OCI-LY1 (cell line): ENCODE measurements around the gene ZBTB16.

Source experiments
- H2AFZ ChIP-seq: fragments of 200-600 bp; sonication (generic), shearing (Covaris generic); 2 replicates; pipeline ENCODE4 v1.6.0; 2014; ENCODE audit warnings: antibody characterized with exemption, mild to moderate bottlenecking, low read length
- H3F3A ChIP-seq: fragments of 200-600 bp; sonication (generic), shearing (Covaris generic); 2 replicates; pipeline ENCODE4 v1.6.0; 2014; ENCODE audit warnings: mild to moderate bottlenecking, antibody characterized with exemption, low read length, moderate library complexity; ENCODE audit not compliant: insufficient read depth
- H3K27ac ChIP-seq: fragments of 200-600 bp; sonication (generic); 2 replicates; pipeline ENCODE4 v1.5.1; 2014; ENCODE audit warnings: low read length, mixed run types, mild to moderate bottlenecking, low read depth; ENCODE audit not compliant: poor library complexity, severe bottlenecking
- H3K27me3 ChIP-seq: fragments of 200-600 bp; sonication (generic); 2 replicates; pipeline ENCODE4 v1.6.0; 2014; ENCODE audit warnings: antibody characterized with exemption, mild to moderate bottlenecking, low read length, moderate library complexity; ENCODE audit not compliant: insufficient read depth
- H3K36me3 ChIP-seq: fragments of 200-600 bp; sonication (generic); 2 replicates; pipeline ENCODE4 v1.6.1; 2014; ENCODE audit warnings: mild to moderate bottlenecking, antibody characterized with exemption, low read length, moderate library complexity, mixed read lengths; ENCODE audit not compliant: insufficient read depth
- H3K4me1 ChIP-seq: fragments of 200-600 bp; sonication (generic); 2 replicates; pipeline ENCODE4 v1.5.1; 2014; ENCODE audit warnings: mild to moderate bottlenecking, low read length, moderate library complexity; ENCODE audit not compliant: insufficient read depth, severe bottlenecking
- H3K4me2 ChIP-seq: fragments of 200-600 bp; sonication (generic), shearing (Covaris generic); 2 replicates; pipeline ENCODE4 v1.6.1; 2014; ENCODE audit warnings: low read length
- H3K4me3 ChIP-seq: fragments of 200-600 bp; sonication (generic); 2 replicates; pipeline ENCODE4 v1.5.1; 2014; ENCODE audit warnings: low read length, low read depth, mild to moderate bottlenecking, mixed read lengths; ENCODE audit not compliant: poor library complexity, severe bottlenecking
- H3K79me2 ChIP-seq: fragments of 200-600 bp; shearing (Covaris generic); 2 replicates; pipeline ENCODE4 v1.6.1; 2016; ENCODE audit warnings: mixed run types, low read length, mixed read lengths; ENCODE audit not compliant: insufficient read depth
- H3K9ac ChIP-seq: fragments of 200-600 bp; sonication (generic), shearing (Covaris generic); 2 replicates; pipeline ENCODE4 v1.6.1; 2014; ENCODE audit warnings: mild to moderate bottlenecking, low read length, mixed read lengths
- H3K9me2 ChIP-seq: fragments of 200-600 bp; sonication (generic), shearing (Covaris generic); 2 replicates; pipeline ENCODE4 v1.6.1; 2014; ENCODE audit warnings: low read depth, mild to moderate bottlenecking, low read length, mixed read lengths
- H3K9me3 ChIP-seq: fragments of 200-600 bp; shearing (Covaris generic); 2 replicates; pipeline ENCODE4 v1.6.1; 2014; ENCODE audit warnings: low read length, mixed read lengths
- H4K20me1 ChIP-seq: fragments of 200-600 bp; sonication (generic), shearing (Covaris generic); 2 replicates; pipeline ENCODE4 v1.6.0; 2016; ENCODE audit warnings: mild to moderate bottlenecking, low read length; ENCODE audit not compliant: insufficient read depth
- CTCF ChIP-seq: fragments of 200-600 bp; sonication (generic), shearing (Covaris generic); IDR thresholded peaks from 2 replicates; pipeline ENCODE4 v1.5.1; 2017; ENCODE audit warnings: mild to moderate bottlenecking, antibody characterized with exemption, low read length, moderate library complexity, mixed read lengths
- EZH2 ChIP-seq: fragments of 200-600 bp; sonication (generic), shearing (Covaris generic); IDR thresholded peaks from 2 replicates; pipeline ENCODE4 v1.8.0; 2017; ENCODE audit warnings: borderline replicate concordance, mixed run types, mild to moderate bottlenecking, antibody characterized with exemption, low read length, moderate library complexity, mixed read lengths

Gene ZBTB16

GRCh38 chr11:114084414-114084813, 24.9 kb downstream of the ZBTB16 start:
- Histone ChIP-seq H3K79me2 (no peaks in the 10 kb centered on the region), H3F3A (no peaks in the 10 kb centered on the region), H3K27me3 (no peaks in the 10 kb centered on the region), H3K9me2 (no peaks in the 10 kb centered on the region), H2AFZ (no peak overlapping the region), H3K27ac (no peak overlapping the region), H3K36me3 (no peaks in the 10 kb centered on the region), H3K4me1 (no peaks in the 10 kb centered on the region), H3K9ac (no peak overlapping the region), H3K4me2 (no peak overlapping the region), H3K4me3 (no peak overlapping the region), H4K20me1 (no peaks in the 10 kb centered on the region), H3K9me3 (no peaks in the 10 kb centered on the region)
- TF ChIP-seq CTCF: no peak
- no peak for TF ChIP-seq EZH2

- no peaks in the 10 kb centered on the region for H3F3A ChIP-seq
- no peaks in the 10 kb centered on the region for H3K79me2 ChIP-seq
- no peaks in the 10 kb centered on the region for H3K27me3 ChIP-seq
- H3K36me3 ChIP-seq: no peaks in the 10 kb centered on the region
- H2AFZ ChIP-seq: no peak overlapping the region
- no peaks in the 10 kb centered on the region for H4K20me1 ChIP-seq
- no peak overlapping the region for H3K4me3 ChIP-seq
- no peaks in the 10 kb centered on the region for H3K9me3 ChIP-seq
- no peaks in the 10 kb centered on the region for H3K9me2 ChIP-seq
- H3K4me1 ChIP-seq: no peaks in the 10 kb centered on the region
- no peak overlapping the region for H3K27ac ChIP-seq
- no peak for TF ChIP-seq CTCF
- no peak for TF ChIP-seq EZH2
- no peak overlapping the region for H3K9ac ChIP-seq
- no peak overlapping the region for H3K4me2 ChIP-seq
Measured at GRCh38 chr11:114085965-114086793, 26.7 kb downstream of the ZBTB16 start.

GRCh38 chr11:114087025-114087424, 27.5 kb downstream of the ZBTB16 start:
- H3K36me3 ChIP-seq: no peaks in the 10 kb centered on the region
- no peaks in the 10 kb centered on the region for H3K4me1 ChIP-seq
- H3K9me2 ChIP-seq: no peaks in the 10 kb centered on the region
- TF ChIP-seq EZH2: no peak
- TF ChIP-seq CTCF: no peak
- H4K20me1 ChIP-seq: no peaks in the 10 kb centered on the region
- H3K9ac ChIP-seq: no peak overlapping the region
- H3K4me3 ChIP-seq: no peak overlapping the region
- H3K4me2 ChIP-seq: no peak overlapping the region
- H3F3A ChIP-seq: no peaks in the 10 kb centered on the region
- no peaks in the 10 kb centered on the region for H3K79me2 ChIP-seq
- H3K9me3 ChIP-seq: no peaks in the 10 kb centered on the region
- no peak overlapping the region for H3K27ac ChIP-seq
- no peaks in the 10 kb centered on the region for H3K27me3 ChIP-seq
- no peak overlapping the region for H2AFZ ChIP-seq
